IMR-90 (cell line): ENCODE measurements around the gene ZNF180.
"Not testable (repeated sequence)": the region's sequence is repeated elsewhere in the genome, so short reads cannot be mapped to it uniquely, and the experiment has no call there.

Experiments used
- CEBPB ChIP-seq: IDR thresholded peaks from 2 replicates; pipeline ENCODE4 v1.6.1; 2012; ENCODE audit warnings: low read depth, low read length, improper control_type of control experiment
- FOS ChIP-seq: fragments of 150-350 bp; IDR thresholded peaks from 2 replicates; pipeline ENCODE4 v1.6.1; 2016; ENCODE audit warnings: low read depth, low read length
- MAFK ChIP-seq: IDR thresholded peaks from 2 replicates; pipeline ENCODE4 v1.6.1; 2012; ENCODE audit warnings: low read depth, low read length, improper control_type of control experiment
- POLR2A ChIP-seq: IDR thresholded peaks from 2 replicates; pipeline ENCODE4 v1.6.1; 2012; ENCODE audit warnings: mild to moderate bottlenecking, low read depth, low read length
- RFX5 ChIP-seq: IDR thresholded peaks from 2 replicates; pipeline ENCODE4 v1.8.0; 2012; ENCODE audit warnings: low read depth, mild to moderate bottlenecking, low read length, moderate library complexity
- SMC3 ChIP-seq: fragments of 150-350 bp; IDR thresholded peaks from 2 replicates; pipeline ENCODE4 v1.6.1; 2016; ENCODE audit warnings: low read depth, mild to moderate bottlenecking, antibody characterized with exemption, low read length, moderate library complexity
- TF ChIP-seq, protein P1 (sequence below): conservative IDR thresholded peaks from 2 replicates; pipeline ENCODE4 v1.5.1; 2012; ENCODE audit warnings: mild to moderate bottlenecking, low read depth, low read length, improper control_type of control experiment

DNA sequence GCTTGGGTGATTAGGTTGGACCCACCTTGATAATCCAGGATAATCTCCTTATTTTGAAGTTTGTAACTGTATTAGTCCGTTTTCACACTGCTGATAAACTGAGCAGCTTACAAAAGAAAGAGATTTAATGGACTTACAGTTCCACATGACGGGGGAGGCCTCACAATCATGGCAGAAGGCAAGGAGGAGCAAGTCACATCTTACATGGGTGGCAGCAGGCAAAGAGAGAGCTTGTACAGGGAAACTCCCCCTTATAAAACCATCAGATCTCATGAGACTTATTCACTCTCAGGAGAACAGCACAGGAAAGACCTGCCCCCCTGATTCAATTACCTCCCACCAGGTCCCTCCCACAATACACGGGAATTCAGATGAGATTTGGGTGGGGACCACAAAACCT is 35.0 kb upstream of the ZNF180 start:
- not testable (repeated sequence) for TF ChIP-seq FOS, POLR2A, MAFK, CEBPB, SMC3, RFX5
- TF ChIP-seq, protein P1, sequence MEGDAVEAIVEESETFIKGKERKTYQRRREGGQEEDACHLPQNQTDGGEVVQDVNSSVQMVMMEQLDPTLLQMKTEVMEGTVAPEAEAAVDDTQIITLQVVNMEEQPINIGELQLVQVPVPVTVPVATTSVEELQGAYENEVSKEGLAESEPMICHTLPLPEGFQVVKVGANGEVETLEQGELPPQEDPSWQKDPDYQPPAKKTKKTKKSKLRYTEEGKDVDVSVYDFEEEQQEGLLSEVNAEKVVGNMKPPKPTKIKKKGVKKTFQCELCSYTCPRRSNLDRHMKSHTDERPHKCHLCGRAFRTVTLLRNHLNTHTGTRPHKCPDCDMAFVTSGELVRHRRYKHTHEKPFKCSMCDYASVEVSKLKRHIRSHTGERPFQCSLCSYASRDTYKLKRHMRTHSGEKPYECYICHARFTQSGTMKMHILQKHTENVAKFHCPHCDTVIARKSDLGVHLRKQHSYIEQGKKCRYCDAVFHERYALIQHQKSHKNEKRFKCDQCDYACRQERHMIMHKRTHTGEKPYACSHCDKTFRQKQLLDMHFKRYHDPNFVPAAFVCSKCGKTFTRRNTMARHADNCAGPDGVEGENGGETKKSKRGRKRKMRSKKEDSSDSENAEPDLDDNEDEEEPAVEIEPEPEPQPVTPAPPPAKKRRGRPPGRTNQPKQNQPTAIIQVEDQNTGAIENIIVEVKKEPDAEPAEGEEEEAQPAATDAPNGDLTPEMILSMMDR: not testable (repeated sequence)
